Spleen (tissue), 7 donors: ENCODE results near the gene ATP9A.

Experiments
- CTCF ChIP-seq, 11 experiments: fragments of 200-600 bp in 7 of 11; fragments of 450-650 bp in 4 of 11; sonication (generic) in 4 of 11; IDR thresholded peaks in 8 of 11; conservative IDR thresholded peaks in 3 of 11; 1 replicate in 7 of 11; 2 replicates in 4 of 11; pipeline versions ENCODE4 v1.4.0 to v1.8.0; 2016 to 2021; ENCODE audit warnings: antibody characterized with exemption in 11 of 11, inconsistent platforms in 4 of 11, mild to moderate bottlenecking in 1 of 11
- POLR2AphosphoS5 ChIP-seq, 3 donors: sonication (generic); formaldehyde crosslinking; IDR thresholded peaks; one replicate each; pipeline ENCODE4 v1.5.1; 2017; ENCODE audit warnings: antibody characterized with exemption in 3 of 3
- donor health status: DM: no; HTN: no; CAD: no; lungs with moderate emphysema.
- donor health status: DM: no; HTN: no; CAD: no.
- donor health status: DM: no; HTN: no; CAD: no.

- TF ChIP-seq CTCF (IDR thresholded peaks at IDR 0.05 in 8 of 11, conservative IDR thresholded peaks at IDR 0.05 in 3 of 11) (no peak), POLR2AphosphoS5 (IDR thresholded peaks at IDR 0.05) (no peak)
Observed at GRCh38 chr20:51703400-51704287, 64.5 kb downstream of the ATP9A start.
